ENCODE results near the gene TMEM187. TPM values are rescaled to one million over a fixed set of nuclear protein-coding genes. Genes with fewer than 3 reads are reported as not detected.

The TMEM187 gene
- polyA plus RNA-seq, 1 experiment: 8.7 TPM

- TF ChIP-seq CTCF (IDR thresholded peaks at IDR 0.05; ENCODE audit: insufficient read depth, low read depth, low read length): no peak
Observed at GRCh38 chrX:153935326-153935851, 37.2 kb upstream of the TMEM187 start.

GRCh38 chrX:153937056-153937455, 35.5 kb upstream of the TMEM187 start:
- POLR2A ChIA-PET: no interaction called here
- peaks cover under 1% of the 10 kb centered on the region; the same call in 1 of the 2 replicates for H3K36me3 ChIP-seq (ENCODE audit: control insufficient read depth, insufficient read depth, low read length)
- no peaks in the 10 kb centered on the region for H3K27me3 ChIP-seq (ENCODE audit: control insufficient read depth, insufficient read depth, low read length)
- no peak overlapping the region for H3K4me3 ChIP-seq (ENCODE audit: low read depth, low read length)
- CTCF ChIA-PET: no interaction called here
- TF ChIP-seq CTCF (IDR thresholded peaks at IDR 0.05; ENCODE audit: insufficient read depth, low read depth, low read length): no peak
- no peak for DNase-seq (ENCODE audit: low read depth)

More at GRCh38 chrX:153935326-153935851, 37.2 kb upstream of the TMEM187 start:
- ChIA-PET POLR2A (interaction anchor here (0.7 kb wide), 1 partner anchor 160 kb away, joined by 3 read pairs; no protein-coding TSS in a partner anchor), CTCF (interaction anchor here (3.8 kb wide), 1 partner anchor 12 kb away, joined by 18 read pairs; no protein-coding TSS in a partner anchor)
- Histone ChIP-seq H3K27me3 (ENCODE audit: control insufficient read depth, insufficient read depth, low read length) (no peaks in the 10 kb centered on the region), H3K36me3 (ENCODE audit: control insufficient read depth, insufficient read depth, low read length) (peaks cover 6% of the 10 kb centered on the region; the same call in 1 of the 2 replicates), H3K4me3 (ENCODE audit: low read depth, low read length) (peak overlapping the region; percentile 39)
- DNase-seq (ENCODE audit: low read depth): no peak

GRCh38 chrX:153938226-153938786, 34.2 kb upstream of the TMEM187 start:
- H3K27me3 ChIP-seq (ENCODE audit: control insufficient read depth, insufficient read depth, low read length): no peaks in the 10 kb centered on the region
- H3K4me3 ChIP-seq (ENCODE audit: low read depth, low read length): no peak overlapping the region
- DNase-seq (ENCODE audit: low read depth): no peak
- ChIA-PET POLR2A (no interaction called here), CTCF (interaction anchor here (0.7 kb wide), 1 partner anchor 15 kb away, joined by 3 read pairs; no protein-coding TSS in a partner anchor)
- H3K36me3 ChIP-seq (ENCODE audit: control insufficient read depth, insufficient read depth, low read length): no peaks in the 10 kb centered on the region
- TF ChIP-seq CTCF (IDR thresholded peaks at IDR 0.05; ENCODE audit: insufficient read depth, low read depth, low read length): no peak

GRCh38 chrX:153939573-153939972, 33.0 kb upstream of the TMEM187 start:
- ChIA-PET CTCF (no interaction called here), POLR2A (interaction anchor here (0.8 kb wide), 1 partner anchor 60 kb away, joined by 4 read pairs; no protein-coding TSS in a partner anchor)
- no peak for TF ChIP-seq CTCF (IDR thresholded peaks at IDR 0.05; ENCODE audit: insufficient read depth, low read depth, low read length)
- H3K4me3 ChIP-seq (ENCODE audit: low read depth, low read length): no peak overlapping the region
- no peaks in the 10 kb centered on the region for H3K27me3 ChIP-seq (ENCODE audit: control insufficient read depth, insufficient read depth, low read length)
- H3K36me3 ChIP-seq (ENCODE audit: control insufficient read depth, insufficient read depth, low read length): no peaks in the 10 kb centered on the region
- DNase-seq (ENCODE audit: low read depth): no peak

GRCh38 chrX:153941336-153942252, 31.0 kb upstream of the TMEM187 start:
- no peaks in the 10 kb centered on the region for H3K36me3 ChIP-seq (ENCODE audit: control insufficient read depth, insufficient read depth, low read length)
- DNase-seq (ENCODE audit: low read depth): no peak
- no peak for TF ChIP-seq CTCF (IDR thresholded peaks at IDR 0.05; ENCODE audit: insufficient read depth, low read depth, low read length)
- no peaks in the 10 kb centered on the region for H3K27me3 ChIP-seq (ENCODE audit: control insufficient read depth, insufficient read depth, low read length)
- ChIA-PET POLR2A (no interaction called here), CTCF (no interaction called here)
- no peak overlapping the region for H3K4me3 ChIP-seq (ENCODE audit: low read depth, low read length)
